Activated T-cell treated with anti-CD3 and anti-CD28 coated beads, Interleukin-2, amount 50 U/mL, for 48 hours (primary cell): Measurements from ENCODE around the gene SPSB1.
"Not testable (repeated sequence)": the region's sequence is repeated elsewhere in the genome, so short reads cannot be mapped to it uniquely, and the experiment has no call there.

Experiments used
- DNase-seq, 2 experiments: peaks; one replicate each; pipeline ENCODE4 v3.0.0-alpha.2; 2020

SPSB1 gene

GRCh38 chr1:9280015-9280860 is 12.5 kb upstream of the SPSB1 start:
- DNase-seq = peak; percentile 80 to 85

GRCh38 chr1:9281071-9281827 is 11.4 kb upstream of the SPSB1 start:
- no peak for DNase-seq

DNA sequence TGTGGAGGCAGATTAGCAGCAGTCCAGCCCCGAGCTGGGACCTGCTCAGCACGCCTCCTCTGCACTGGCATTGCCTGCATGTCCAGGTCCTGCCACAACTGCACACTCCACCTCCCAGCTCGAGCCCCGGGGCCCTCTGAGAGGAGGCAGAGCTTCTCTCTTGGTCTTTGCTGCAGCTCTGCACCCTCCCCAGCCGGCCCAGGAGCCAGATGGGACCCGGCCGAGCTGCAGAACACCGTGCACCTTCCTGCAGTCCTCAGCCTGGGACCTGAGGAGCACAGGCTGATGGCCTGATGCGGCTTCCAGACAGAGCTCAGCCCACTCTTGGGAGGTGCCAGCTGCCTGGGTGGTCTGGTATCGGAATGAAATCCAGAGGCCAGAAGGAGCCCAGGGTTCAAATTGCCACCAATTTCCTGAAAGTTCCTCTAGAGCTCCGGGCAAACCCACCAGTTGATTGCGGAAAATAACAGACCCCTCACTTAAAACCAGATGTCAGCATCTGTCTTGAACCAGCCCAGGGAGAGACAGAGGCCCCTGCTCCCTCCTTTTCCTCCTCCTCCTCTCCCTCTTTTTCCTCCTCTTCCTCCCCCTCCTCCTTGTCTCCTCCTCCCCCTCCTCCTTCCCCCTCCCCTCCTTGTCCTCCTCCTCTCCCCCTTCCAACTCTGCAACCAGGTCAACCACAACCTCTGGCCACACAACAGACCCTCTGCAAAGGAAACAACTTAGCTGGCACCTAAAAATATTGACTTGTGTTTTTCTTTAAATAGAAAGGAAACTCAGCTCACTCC is 10.6 kb upstream of the SPSB1 start:
- DNase-seq = no peak

GRCh38 chr1:9282696-9282955 is 10.1 kb upstream of the SPSB1 start:
- no peak for DNase-seq

GRCh38 chr1:9284061-9284460 is 8.6 kb upstream of the SPSB1 start:
- no peak for DNase-seq

- no peak for DNase-seq
Observed at GRCh38 chr1:9286556-9286955, 6.1 kb upstream of the SPSB1 start.

DNA sequence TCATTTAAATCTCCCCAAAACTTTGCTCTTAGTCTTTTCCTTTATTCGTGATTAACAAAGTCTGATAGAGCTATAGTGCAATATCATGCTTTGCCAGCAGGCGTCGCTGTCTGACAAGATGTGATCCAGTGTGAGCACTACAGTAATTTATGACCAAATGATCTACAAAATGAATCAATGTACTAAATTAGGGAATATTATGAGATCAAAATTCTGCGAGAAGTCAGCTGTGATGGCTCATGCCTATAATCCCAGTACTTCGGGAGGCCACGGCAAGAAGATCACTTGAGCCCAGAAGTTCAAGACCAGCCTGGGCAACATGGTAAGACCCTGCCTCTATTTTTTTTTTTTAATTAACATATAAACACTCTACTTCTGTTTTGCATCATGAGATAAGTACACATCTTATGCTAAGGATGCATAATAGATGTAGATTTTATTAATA is 3.6 kb upstream of the SPSB1 start:
- DNase-seq = peak; percentile 91 to 95

DNA sequence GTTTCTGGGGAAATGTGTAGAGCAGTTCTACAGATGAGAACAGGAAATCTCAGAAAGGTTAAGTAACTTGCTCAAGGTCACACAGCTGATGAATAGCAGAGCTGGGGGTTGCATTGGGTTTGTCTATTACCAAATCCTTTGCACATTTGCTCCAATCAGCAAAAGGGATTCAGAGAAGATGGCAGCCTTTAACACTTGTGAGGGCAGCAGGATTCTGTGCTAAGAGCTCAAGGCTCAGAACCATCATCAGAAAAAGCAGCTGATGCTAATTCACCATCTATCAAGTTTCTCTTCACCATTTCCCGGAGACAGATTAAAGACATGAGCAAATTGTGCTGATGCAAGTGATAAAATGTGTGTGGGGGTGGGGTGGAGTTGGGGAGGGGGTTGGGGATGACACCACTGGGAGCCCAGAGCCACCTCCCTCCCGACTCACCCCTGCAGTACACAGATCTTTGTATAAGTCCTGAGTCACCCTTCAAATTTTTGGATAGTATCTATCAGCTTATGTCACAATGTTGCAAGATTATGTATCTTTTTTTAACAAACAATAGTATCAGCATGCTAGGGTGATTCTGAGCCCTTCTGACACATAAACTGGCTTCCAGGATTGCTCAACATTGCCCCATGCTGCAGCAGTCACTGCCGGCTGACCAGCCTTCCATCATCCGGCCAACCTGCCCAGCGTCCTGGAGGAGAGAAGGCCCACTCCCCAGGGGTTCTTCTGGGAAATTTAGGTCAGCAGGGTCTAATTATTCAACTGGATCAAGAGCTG is 2.8 kb upstream of the SPSB1 start:
- no peak for DNase-seq

- no peak for DNase-seq
Observed at GRCh38 chr1:9291914-9292360, 757 bp upstream of the SPSB1 start.

- DNase-seq = no peak
Observed at GRCh38 chr1:9293241-9293532, 493 bp downstream of the SPSB1 start.

DNA sequence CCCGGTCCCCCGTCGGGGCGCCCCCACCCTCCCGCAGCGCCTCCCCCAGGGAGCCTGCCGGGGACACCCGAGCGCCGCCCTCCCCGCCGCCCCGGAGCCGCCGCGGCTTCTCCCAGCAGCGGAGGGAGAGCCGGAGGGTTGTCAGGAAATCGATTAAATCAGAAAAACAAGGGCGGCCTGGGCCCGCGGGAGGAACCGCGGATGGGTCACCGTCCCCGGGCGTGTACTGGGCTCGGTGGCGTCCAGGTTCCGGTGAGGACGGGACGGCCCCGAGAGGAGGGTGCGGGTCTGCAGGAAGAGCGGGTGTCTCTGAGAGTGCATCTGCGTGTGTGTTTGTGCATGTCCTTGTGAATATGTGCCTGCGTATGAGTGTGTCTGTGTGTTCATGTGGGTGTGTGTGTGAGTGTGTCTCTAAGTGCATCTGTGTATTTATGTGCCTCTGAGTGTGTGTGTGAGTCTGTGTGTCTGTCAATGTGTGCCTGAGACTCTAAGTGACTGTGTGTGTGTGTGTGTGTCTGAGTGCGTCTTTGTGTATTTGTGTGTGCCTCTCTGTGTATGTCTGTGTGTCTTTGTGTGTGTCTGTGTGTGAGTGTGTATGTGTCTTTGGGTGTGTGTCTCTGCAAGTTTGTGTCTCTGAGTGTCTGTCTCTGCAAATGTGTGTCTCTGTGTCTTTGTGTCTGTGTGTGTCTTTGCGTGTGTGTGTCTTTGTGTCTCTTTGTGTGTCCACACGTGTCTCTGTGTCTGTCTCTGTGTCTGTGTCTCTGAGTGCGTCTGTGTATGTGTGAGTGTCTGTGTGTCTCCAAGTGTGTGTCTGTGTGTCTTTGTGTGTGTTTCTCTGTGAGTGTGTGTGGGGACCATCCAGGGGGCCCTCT is 1.1 kb downstream of the SPSB1 start:
- DNase-seq = peak; percentile 60 to 66

DNA sequence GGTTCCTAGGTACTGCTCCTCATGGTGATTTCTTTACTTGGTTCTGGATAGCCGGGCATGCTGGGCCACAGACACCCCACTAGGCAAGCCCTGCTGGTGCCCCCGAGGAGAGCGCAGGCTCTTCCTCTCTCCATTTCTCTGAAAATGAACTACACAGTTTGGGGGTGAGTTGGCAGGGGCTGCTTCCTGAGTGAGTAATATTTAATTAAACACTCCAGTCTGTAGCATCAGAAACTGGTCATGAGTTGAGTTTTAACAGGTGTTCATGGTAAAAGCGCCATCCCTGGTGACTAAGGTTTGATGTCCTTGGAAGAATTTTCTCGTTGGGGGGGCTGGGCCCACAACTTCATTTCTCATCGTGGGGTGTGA is 1.7 kb downstream of the SPSB1 start:
- DNase-seq = peak; percentile 59 to 65

DNA sequence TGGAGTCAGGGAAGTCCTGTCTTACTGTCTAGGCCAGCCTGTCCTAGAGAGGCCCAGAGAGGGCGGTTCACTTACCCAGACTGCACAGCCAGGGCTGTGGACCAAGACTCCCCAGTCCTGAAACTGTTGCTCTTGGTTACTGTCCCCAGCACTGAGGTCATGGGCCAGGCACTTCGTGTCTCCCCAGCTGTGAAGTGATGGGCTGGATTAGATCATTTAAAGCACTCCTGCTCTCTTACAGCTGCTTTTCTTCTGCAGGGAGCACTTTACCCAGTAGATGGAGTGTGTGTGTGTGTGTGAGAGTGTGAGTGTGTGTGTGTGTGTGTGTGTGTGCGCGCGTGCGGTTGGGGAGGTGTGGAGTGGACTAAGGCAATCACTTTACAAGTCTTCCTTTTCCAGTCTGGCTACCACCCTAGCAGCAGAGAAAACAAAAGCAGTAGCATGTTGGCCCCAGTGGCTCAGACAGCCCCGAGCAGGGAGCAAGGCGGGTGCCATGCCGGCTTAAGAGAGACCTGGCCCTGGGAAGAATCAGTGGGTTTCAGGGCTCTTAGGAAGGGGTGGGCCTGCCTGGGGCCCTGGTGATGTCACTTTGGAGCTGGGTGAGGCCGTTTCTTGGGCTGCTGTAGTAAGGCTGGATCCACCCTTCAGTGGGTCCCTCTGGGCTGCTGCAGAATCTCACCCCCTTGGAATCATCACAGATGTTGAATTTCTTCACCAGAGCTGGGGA is 2.4 kb downstream of the SPSB1 start:
- DNase-seq = peak; percentile 46 to 54

- no peak for DNase-seq
Observed at GRCh38 chr1:9295884-9296283, 3.2 kb downstream of the SPSB1 start.

GRCh38 chr1:9296850-9297249 is 4.2 kb downstream of the SPSB1 start:
- DNase-seq = no peak

DNA sequence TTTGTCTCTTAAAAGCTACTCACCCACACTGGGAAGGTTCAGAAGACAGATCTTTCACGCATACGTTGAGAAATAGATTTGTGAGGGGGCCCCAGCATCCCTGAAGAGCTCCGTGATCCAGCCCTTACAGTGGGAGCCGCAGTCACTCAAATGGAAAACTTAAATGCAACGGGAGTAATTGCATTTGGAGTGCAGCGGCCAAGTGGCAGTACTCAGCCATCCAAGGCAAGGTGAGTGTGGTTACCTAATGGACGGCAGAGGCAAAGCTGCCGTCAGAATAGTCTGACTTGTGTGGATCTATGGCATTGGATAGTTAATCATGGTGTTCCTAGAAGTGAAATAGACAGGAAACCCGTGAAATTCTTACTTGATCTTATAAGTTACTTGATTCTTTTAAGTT is 5.1 kb downstream of the SPSB1 start:
- no peak for DNase-seq

GRCh38 chr1:9298282-9298681 is 5.6 kb downstream of the SPSB1 start:
- no peak for DNase-seq

DNA sequence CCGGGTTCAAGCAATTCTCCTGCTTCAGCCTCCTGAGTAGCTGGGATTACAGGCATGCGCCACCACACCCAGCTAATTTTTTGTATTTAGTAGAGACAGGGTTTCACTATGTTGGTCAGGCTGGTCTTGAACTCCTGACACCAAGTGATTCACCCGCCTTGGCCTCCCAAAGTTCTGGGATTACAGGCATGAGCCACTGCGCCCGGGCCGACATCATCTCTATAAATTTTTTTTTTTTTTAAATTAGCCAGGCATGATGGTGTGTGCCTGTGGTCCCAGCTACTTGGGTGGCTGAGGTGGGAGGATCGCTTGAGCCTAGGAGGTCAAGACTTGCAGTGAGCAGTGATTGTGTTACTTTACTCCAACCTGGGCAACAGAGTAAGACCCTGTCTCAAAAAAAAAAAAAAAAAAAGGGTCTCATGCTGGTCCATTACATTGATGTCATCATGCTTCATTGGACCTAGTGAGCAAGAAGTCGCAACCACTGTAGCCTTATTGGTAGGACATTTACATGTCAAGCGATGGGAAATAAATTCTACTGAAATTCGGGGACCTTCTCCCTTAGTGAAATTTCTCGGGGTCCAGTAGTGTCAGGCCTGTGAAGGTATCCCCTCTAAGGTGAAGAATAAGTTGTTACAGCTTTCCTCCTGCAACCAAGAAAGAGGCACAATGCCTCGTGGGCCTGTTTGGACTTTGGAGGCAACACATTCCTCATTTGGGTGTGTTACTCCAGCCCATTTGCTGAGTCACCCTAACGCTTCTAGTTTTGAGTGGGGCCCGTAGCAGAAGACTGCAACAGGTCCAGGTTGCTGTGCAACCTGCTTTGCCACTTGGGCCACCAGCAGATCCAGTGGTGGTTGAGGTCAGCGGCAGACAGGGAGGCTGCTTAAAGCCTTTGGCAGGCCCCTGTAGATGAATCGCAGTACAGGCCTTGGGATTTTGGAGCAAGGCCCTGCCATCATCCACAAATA is 7.2 kb downstream of the SPSB1 start:
- not testable (repeated sequence) for DNase-seq

- DNase-seq = no peak
Observed at GRCh38 chr1:9300573-9300972, 7.9 kb downstream of the SPSB1 start.
